Endodermal cell (in vitro differentiated cells): ENCODE measurements around the gene MELK. TPM values are rescaled to one million over a fixed set of nuclear protein-coding genes. Genes with fewer than 3 reads are reported as not detected.
A peak's percentile ranks its signal among the peaks of the same experiment; 100 is the strongest.

Experiments
- DNase-seq: peaks from one replicate; pipeline ENCODE4 v3.0.0-alpha.2; 2017
- H3K27ac ChIP-seq: 2 replicates; pipeline ENCODE4 v1.5.1; 2013; ENCODE audit warnings: mild to moderate bottlenecking, low read depth, low read length, moderate library complexity
- H3K27me3 ChIP-seq: 2 replicates; pipeline ENCODE4 v1.6.1; 2013; ENCODE audit warnings: mild to moderate bottlenecking, low read length, moderate library complexity; ENCODE audit not compliant: insufficient read depth, control insufficient read depth, poor library complexity, severe bottlenecking
- H3K36me3 ChIP-seq: 2 replicates; pipeline ENCODE4 v1.7.0; 2013; ENCODE audit warnings: mild to moderate bottlenecking, low read length, moderate library complexity; ENCODE audit not compliant: control insufficient read depth, insufficient read depth
- H3K4me1 ChIP-seq: one replicate; pipeline ENCODE4 v1.7.0; 2013; ENCODE audit warnings: low read length; ENCODE audit not compliant: control insufficient read depth, insufficient read depth
- H3K4me3 ChIP-seq: 2 replicates; pipeline ENCODE4 v1.5.1; 2013; ENCODE audit warnings: mild to moderate bottlenecking, low read length, moderate library complexity
- H3K9ac ChIP-seq: 2 replicates; pipeline ENCODE4 v1.6.1; 2013; ENCODE audit warnings: mild to moderate bottlenecking, low read length, moderate library complexity; ENCODE audit not compliant: poor library complexity, severe bottlenecking; ENCODE audit errors: extremely low read depth
- H3K9me3 ChIP-seq: 2 replicates; pipeline ENCODE4 v1.6.1; 2013; ENCODE audit warnings: mild to moderate bottlenecking, low read length, moderate library complexity; ENCODE audit not compliant: control insufficient read depth
- H3K27ac Mint-ChIP-seq: 2 replicates; pipeline ENCODE4 v1.8.0; 2020; ENCODE audit warnings: mixed read lengths
- H3K27me3 Mint-ChIP-seq: 2 replicates; pipeline ENCODE4 v1.8.0; 2021; ENCODE audit warnings: mild to moderate bottlenecking, mixed read lengths; ENCODE audit not compliant: insufficient read depth
- H3K36me3 Mint-ChIP-seq: 2 replicates; pipeline ENCODE4 v1.8.0; 2020; ENCODE audit warnings: low read depth, mixed read lengths
- H3K4me1 Mint-ChIP-seq: 2 replicates; pipeline ENCODE4 v1.8.0; 2020; ENCODE audit warnings: mixed read lengths
- H3K4me3 Mint-ChIP-seq: 2 replicates; pipeline ENCODE4 v1.8.0; 2020; ENCODE audit warnings: mild to moderate bottlenecking, moderate library complexity, mixed read lengths
- H3K9me3 Mint-ChIP-seq: 2 replicates; pipeline ENCODE4 v1.8.0; 2020; ENCODE audit warnings: mild to moderate bottlenecking, mixed read lengths
- CTCF ChIP-seq: fragments of 200-600 bp; sonication (generic); conservative IDR thresholded peaks from 2 replicates; pipeline ENCODE4 v1.5.0; 2021; ENCODE audit warnings: antibody characterized with exemption, mild to moderate bottlenecking
- WGBS, 2 experiments: methylation state at CpG; one replicate each; pipeline versions ENCODE4 v1.1.5 to v1.1.7; 2013; ENCODE audit warnings: missing lambda C conversion rate in 2 of 2, mixed read lengths in 1 of 2; ENCODE audit not compliant: insufficient coverage in 1 of 2, insufficient read length in 1 of 2; 5-methylcytosine and 5-hydroxymethylcytosine counted together
- total RNA-seq, 2 donors: library from RNA; stranded (reverse); fragmentation: NEBNext Ultra II Directional in 1 of 2; extraction: Animal tissue kit (Norgen Biotek cat#: 25700) in 1 of 2; gene quantifications; 2 replicates in 1 of 2; 3 replicates in 1 of 2; pipeline ENCODE4 v1.2.1, GENCODE V29; 2021

Gene MELK
- total RNA-seq, 2 donors from 2014 or later, result 45.6 to 88.9 TPM

- H3K4me1 Mint-ChIP-seq, result peaks cover 17% of the 10 kb centered on the region
- 93 to 96% methylated on average over 6 of the region's 6 CpGs for WGBS, 2 experiments
- Histone ChIP-seq H3K27ac (no peak overlapping the region), H3K9ac (no peak overlapping the region), H3K36me3 (peaks cover 53% of the 10 kb centered on the region), H3K4me3 (no peak overlapping the region), H3K27me3 (no peaks in the 10 kb centered on the region), H3K4me1 (no peaks in the 10 kb centered on the region), H3K9me3 (no peaks in the 10 kb centered on the region)
- H3K9me3 Mint-ChIP-seq, result no peaks in the 10 kb centered on the region
- no peak for DNase-seq
- no peak overlapping the region for H3K4me3 Mint-ChIP-seq
- TF ChIP-seq CTCF, result no peak
- H3K36me3 Mint-ChIP-seq, result peaks cover 25% of the 10 kb centered on the region
- peak overlapping the region; percentile 56 for H3K27ac Mint-ChIP-seq
- no peaks in the 10 kb centered on the region for H3K27me3 Mint-ChIP-seq
These were observed 52.4 kb downstream of the MELK start for GRCh38 chr9:36625006-36625615.

GRCh38 chr9:36632892-36633291 is 60.2 kb downstream of the MELK start:
- Mint-ChIP-seq H3K27me3 (no peaks in the 10 kb centered on the region), H3K4me1 (no peaks in the 10 kb centered on the region), H3K4me3 (no peak overlapping the region), H3K27ac (no peak overlapping the region), H3K36me3 (peaks cover 48% of the 10 kb centered on the region), H3K9me3 (no peaks in the 10 kb centered on the region)
- Histone ChIP-seq H3K9ac (no peak overlapping the region), H3K4me3 (no peak overlapping the region), H3K27me3 (no peaks in the 10 kb centered on the region), H3K9me3 (no peaks in the 10 kb centered on the region), H3K36me3 (peaks cover 82% of the 10 kb centered on the region), H3K4me1 (no peaks in the 10 kb centered on the region), H3K27ac (no peak overlapping the region)
- WGBS, 2 experiments, result 20 to 67% methylated on average over 1 of the region's 1 CpG
- DNase-seq, result no peak
- TF ChIP-seq CTCF, result peak; percentile 77

GRCh38 chr9:36637491-36638270 is 65.0 kb downstream of the MELK start:
- no peak overlapping the region for H3K27ac Mint-ChIP-seq

More at GRCh38 chr9:36637491-36638270, 65.0 kb downstream of the MELK start:
- H3K36me3 ChIP-seq, result peaks cover 83% of the 10 kb centered on the region
- Mint-ChIP-seq H3K36me3 (peaks cover 33% of the 10 kb centered on the region), H3K27me3 (no peaks in the 10 kb centered on the region), H3K4me1 (no peaks in the 10 kb centered on the region), H3K9me3 (no peaks in the 10 kb centered on the region), H3K4me3 (no peak overlapping the region)
- H3K9ac ChIP-seq, result no peak overlapping the region
- no peaks in the 10 kb centered on the region for H3K9me3 ChIP-seq
- DNase-seq, result no peak
- 83 to 97% methylated on average over 1 to 2 of the region's 2 CpGs for WGBS, 2 experiments
- H3K27ac ChIP-seq, result no peak overlapping the region
- H3K4me3 ChIP-seq, result no peak overlapping the region
- H3K4me1 ChIP-seq, result no peaks in the 10 kb centered on the region
- no peaks in the 10 kb centered on the region for H3K27me3 ChIP-seq
- peak; percentile 24 for TF ChIP-seq CTCF
